GM18508 (cell line): ENCODE data around the gene CPTP.

ENCODE experiments used
- ATAC-seq: cut with Tn5 transposase; IDR thresholded peaks from one replicate; pipeline ENCODE4 v1.9.1; 2021; ENCODE audit warnings: moderate number of reproducible peaks; ENCODE audit not compliant: insufficient read depth, unreplicated experiment

CPTP gene

DNA sequence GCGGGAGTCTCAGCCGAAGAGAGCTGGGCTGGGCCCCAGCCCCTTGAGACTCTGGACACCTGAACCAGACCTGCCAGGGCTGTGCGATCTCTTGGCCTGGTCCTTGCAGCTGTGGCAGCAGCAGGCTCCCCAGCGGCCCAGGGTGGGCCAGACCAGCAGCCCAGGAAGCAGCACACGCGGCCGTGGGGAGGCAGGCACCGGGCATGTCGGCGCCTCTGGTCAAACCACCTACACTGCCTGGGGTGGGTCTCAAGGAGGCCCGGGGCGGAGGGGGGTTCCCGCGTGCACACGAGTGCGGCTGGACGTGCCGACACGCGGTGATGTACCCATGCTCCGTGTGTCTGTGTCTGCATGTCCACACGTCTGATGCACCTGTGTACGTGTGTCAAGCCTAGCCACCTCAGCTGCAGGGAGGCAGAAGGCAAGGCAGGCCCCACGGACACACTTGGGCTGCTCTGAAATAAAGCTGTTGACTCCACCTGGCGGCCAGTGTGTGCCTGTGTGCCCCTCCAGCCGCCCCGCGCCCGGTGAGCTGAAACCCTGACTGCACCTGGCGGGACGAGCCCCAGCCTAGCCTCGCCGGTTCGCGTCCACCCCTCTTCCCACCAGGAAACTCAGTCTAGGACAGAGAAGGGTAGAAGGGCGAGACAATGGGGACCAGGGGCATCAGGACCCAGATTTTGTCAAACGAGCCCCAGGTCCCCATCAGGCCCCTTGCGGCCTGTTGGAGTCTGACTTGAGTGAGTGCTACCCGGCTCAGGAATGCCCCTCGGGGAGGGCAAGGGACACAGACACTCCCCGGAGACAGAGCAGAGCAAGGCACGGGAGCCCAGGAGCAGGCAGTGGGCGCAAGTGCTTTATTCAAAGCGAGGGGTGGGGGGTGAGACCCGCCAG is 32.8 kb upstream of the CPTP start:
- no peak for ATAC-seq

DNA sequence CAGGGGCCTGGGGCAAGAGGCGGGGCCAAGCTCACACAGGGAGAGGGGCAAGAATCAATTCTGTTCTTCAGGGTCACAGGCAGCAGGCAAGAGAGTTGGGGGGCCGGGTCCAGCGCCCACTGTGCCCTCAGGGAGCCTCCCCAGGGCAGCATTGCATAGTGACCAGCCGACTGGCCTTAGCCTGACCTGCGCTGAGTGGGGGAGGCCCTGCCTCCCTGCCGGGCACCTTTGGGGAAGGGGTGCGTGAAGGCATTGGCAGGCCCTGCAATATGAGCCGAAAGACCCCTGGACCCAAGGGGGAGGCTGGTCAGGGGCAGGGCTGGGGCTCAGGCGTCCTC is 32.2 kb upstream of the CPTP start:
- ATAC-seq = no peak

DNA sequence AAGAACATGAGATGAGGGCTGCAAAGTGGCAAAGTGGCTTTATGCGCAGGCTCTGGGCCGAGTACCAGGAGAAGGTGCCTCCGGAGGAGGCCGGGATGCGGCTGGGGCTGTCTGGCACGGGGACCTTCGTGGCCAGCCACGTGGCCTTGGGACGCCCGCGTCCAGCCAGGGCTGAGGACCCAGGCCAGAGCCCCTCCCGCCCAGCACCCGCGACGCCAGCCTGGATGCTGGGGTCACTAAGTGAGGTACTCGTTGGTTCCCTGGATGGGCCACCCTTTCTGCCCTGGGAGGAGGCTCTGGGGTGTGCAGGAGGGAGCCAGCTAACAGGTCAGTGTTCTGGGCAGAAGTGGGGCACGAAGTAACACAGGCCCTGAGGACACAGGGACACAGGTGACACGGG is 31.8 kb upstream of the CPTP start:
- no peak for ATAC-seq

DNA sequence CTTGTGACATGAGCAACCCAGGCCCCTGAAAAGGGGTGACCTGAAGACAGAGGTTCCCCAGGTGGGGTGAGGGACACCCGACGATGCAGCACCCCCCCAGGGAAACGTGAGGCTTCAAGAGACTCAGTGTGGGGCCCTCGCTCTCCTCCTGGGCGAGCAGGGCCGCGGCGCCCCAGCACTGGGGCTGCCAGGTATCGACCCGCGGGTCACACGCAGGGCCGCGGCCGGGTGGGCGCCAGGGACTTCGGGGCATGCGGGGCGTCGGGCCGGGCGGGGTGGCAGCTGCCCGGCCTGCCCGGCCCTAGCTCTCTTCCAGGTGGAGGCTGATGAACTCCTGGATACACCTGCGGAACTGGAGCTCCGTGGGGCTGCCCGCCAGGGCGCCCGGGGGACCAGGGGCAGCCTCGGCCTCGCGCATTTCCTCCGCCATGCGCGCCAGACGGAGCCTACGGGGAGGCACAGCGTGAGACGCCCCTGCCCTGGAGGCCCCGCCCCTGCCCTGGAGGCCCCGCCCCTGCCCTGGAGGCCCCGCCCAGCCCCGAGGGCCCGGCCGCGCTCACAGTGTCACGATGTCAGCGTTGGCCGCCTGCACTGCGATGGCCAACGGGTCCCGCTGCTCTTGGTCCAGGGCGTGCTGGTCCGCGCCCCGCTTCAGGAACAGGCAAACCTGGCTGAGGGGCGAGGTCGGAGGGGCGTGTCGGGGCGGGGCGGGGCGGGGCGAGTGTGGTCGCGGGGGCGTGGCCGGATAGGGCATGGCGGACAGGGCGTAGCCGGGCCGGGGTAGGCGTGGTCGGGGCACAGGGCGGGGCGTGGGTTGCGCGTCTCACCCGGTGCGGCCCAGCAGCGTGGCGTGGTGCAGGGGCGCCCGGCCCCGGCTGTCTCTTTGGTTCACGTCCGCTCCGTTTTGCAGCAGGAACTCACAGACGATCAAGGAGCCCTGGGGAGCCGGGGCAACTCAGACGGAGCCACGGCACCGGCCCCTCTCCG is 31.0 kb upstream of the CPTP start:
- no peak for ATAC-seq

DNA sequence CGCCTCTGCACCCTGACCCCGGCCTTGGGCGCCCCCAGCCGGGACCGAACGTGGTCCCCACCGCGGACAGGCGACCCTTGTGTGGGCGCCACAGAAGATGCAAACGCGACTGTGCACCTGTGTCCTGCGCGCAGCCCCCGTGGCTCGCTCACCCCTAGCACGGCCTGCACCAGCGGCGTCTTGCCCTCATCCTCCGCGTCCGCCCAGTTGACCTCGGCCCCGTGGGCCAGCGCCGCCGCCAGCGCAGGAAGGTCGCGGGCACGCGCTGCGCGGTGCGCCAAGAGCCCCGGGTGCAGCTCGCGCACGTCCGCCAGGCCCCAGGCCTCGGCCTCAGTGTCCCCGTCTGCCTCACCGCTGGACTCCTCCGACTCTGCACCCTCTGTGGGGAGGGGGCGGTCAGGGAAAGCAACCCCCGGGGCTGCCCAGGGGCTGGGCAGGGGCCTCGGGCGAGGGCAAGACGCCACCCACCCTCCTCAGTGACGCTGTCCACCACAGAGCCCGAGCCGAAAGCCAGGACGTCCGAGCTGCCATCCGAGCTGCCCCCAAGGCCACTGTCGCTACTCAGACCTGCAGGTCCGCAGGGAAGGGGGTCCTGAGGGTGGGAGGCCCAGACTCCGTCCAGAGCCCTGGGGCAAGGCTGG is 30.2 kb upstream of the CPTP start:
- ATAC-seq = no peak

DNA sequence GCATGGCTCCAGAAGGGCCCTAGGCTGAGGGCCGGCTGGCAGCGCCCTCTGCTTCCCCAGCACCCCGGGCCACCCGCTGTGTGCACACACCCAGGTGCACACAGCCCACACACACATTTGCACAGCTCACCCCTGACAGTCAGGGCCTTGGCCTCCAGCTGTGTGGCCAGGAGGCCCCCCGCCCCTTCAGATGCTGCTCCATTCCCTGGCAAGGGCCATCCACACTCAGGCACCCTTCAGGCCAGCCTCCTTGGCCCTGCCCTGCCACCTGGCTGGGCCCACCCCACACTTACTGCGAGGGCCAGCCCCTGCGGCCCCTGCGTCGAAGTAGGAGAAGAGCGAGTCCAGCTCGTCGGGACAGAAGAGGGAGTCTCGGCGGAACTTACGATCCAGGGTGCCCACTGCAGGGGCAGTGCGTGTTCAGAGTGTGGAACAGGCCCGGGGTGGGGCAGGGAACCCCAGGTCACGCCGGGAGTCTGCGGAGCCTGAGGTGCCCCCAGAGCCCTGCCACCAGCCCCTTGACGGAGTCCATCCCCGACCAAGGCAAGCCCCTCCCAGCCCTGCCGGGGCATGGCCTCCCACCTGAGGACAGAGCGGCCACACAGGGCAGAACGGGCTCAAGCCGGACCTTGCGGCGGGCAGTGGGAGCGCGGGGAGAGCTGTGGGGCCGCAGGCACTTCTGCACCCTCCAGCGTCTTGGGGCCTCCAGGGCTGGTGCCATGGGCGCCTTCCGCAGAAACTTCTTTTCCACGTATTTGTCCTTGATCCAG is 29.3 kb upstream of the CPTP start:
- ATAC-seq = no peak

DNA sequence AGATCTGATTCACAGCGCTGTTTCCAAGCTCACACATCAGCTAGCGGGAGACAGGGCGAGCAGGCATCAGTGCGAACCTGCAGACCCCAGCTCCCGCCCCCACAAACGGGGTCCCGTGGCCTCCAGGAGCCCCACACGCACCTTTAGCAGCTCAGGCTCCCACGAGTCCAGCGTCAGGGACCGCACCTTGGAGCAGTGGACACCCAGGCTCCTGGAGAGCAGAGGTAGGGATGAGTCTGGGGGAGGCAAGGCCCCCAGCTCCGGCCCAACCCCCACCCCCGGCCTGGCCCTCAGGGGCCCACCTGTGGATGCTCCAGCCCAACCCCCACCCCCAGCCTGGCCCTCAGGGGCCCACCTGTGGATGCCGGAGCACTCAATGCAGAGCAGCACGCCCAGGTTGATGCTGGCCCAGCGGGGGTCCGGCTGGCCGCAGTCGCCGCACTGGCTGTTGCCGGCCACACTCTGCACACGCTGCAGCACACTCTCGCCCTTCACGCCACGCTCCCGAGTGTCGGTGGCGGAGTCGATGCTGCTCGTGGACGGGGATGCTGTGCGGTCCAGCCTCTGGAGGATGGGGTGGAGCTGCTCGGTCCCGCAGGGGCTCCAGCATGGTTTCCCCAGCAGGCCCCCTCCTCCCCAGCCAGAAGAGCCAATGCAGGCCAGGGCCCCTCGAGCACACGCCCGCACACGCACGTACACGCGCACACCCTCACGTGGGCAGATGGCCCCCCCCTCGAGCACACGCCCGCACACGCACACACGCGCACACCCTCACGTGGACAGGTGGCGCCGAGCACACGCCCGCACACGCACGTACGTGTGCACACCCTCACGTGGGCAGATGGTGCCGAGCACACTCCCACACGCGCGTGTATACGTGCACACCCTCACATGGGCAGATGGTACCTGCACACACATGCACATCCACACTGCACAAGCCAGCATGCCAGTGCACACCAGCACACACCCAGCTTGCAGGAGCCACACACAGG is 28.2 kb upstream of the CPTP start:
- ATAC-seq = no peak

DNA sequence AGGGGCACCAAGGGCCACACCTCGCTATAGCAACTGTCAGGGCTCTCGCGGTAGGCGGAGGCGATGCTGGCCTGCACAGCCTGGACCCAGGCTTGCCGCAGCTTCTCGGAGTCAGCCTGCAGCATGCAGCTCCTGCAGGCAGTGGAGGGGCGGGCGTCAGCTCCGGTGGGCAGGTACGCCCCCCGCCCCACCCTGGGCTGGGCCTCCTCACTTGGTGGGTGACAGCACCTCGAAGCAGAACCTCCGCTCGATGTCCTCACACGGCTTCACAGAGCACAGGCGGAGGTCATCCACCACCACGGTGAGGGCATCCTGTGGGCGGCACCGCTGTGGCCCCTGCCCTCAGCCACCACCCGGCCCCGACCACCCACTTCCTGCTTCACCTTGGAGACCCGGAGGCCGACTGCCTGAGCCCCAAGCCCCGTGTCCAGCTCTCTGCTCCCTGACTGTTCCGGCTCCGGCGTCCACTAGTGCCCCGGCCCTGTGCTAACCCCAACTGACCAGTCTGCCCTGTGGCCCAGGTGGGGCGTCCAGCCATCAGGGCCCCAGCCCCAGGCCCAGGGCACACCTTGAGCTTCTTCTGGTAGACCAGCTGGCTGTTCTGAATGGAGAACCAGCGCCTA is 26.7 kb upstream of the CPTP start:
- ATAC-seq = no peak

DNA sequence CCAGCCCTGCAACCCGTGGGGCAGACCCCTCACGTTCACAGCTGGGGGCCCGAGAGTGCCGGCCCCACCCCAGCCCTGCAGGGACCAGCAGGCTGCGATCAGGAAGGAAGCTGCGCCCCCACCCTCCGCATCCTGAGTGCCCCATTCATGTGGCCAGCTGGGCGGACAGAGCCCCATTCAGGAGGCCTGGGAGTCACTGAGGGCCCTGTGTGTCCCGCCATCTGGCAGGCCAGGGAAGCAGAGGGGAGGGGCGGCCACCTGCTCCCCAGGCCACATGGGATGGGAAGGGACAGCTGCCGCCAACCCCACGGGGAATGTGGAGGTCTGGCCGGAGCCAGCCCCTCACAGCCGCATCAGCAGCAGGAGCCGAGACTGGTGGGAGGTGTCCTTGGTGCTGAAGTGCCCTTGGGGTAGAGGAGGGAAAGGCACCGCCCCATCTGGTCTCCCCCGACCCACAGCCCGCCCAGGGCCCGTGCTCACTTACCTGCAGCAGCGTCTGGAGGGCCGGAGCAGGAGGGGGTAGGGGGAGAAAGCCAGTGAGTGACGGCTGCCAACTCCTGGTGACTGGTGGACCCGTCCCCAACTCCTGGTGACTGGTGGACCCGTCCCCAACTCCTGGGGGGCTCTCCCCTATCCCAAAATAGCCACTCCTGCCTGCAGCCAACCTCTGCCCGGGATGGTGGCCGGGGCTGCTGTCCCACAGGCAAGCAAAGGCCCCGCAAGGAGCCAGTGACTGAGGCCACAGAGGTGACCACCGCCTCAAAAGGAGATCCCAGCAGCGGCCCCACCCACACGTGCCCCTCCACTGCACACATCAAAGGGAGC is 25.5 kb upstream of the CPTP start:
- ATAC-seq = no peak

DNA sequence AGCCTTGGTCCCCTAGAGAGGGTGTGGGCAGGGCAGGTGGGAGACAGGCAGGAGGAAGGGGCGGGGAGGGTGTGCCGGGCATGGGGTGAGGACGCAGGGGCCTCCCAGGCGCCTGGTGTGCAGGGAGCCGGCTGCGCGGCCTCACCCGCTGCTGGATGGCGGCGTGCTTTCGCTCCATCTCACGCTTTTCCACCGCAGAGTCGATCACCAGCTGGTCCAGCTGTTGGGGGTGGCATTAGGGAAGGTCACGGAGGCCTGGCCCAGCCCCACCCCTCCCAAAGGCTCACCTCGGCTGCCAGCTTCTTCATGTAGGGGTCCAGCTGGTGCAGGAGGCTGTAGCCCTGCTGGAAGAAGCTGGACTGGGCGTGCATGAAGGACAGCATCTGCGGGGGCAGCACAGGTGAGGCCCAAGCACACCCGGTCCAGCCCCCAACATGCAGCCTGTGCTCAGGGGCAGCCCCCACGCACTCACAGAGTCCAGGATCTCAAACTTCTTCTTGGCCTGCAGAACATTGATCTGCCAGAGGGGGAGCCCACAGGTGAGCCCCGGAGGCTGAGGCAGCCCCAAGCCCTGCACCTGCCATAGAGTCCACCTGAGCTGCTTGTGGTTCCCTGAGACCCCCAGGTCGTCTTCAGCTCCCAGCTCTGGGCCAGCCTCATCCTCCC is 24.8 kb upstream of the CPTP start:
- ATAC-seq = no peak

DNA sequence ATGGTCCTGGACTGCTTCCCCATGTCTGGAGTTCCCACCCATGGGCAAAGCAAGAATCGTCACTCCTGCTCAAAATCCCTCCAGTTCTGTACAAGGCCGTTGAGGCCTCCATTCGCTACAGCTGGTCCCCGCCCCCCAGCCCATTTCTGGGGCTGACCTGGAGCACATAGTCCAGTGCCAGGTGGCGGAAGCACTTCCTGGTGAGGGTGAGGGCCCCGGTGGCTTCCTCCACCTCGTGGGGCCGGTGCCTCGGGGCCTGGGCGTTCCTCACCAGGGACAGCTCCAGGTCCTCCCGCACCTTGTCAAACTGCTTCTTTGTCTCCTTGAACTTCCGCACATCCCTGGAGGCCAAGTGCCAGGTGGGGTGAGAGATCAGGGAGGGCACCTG is 24.3 kb upstream of the CPTP start:
- no peak for ATAC-seq

DNA sequence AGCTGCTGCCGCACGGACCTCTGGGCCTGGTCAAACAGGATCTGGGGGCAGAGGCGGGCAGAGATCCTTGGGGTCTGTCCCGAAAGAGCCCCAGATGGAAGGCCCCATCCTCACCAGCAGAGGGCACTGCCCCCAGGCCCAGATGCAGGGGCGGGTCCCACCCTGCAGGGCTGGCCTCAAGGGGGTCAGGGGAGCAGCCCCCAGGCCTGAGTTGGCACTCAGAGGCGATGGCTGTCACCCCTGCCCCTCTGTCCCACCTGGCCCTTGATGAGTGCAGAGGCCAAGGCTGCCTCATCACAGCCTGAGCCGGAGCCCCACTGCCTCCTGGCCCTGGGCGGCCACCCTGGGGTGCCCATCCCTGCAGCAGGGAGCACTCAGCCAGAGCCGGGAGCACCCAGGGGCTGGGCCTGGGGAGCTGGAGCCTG is 22.6 kb upstream of the CPTP start:
- ATAC-seq = no peak

DNA sequence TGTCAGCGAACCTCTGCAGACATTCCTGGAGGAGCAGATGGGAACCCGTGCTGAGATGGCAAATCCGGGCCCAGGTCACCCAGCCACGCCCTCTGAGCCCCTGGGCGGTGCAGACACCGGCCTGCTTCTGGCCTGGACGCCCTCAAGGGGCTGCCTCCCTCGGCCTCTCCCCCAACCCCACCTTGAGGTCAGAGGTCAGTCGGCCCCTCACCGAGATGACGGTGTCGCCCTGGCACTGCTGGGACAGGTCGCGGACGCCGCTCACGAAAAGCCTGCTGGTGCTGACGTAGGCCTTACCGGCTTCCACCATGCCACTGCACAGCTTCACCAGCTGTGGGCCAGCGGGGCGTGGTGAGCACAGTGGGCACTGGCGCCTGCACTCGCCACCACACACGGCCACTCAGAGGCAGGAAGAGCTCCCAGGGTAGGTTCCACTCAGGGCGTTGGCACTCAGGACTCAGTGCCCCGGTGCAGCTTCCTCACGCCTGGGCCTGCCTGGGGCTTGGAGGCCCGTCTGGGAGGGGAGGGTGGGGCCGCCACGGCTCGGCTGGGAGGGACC is 21.6 kb upstream of the CPTP start:
- no peak for ATAC-seq

DNA sequence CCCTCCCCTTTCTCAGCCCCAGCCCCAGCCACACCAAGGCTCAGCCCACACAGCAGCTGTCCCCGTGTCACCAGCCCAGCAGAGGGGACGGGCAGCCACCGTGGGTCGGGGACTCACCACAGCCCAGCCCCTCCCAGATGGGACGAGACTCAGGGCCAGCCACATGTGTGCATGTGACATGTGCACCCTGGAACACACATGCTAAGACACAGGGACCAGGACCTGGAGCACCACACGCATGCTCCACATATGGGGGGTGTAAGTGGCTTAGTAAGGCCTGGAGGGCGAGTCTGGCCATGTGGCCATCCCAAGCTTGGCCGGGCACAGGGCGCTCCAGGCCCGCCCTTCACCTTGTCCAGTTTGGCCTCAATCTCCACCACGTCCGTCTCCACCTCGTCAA is 20.9 kb upstream of the CPTP start:
- ATAC-seq = no peak

DNA sequence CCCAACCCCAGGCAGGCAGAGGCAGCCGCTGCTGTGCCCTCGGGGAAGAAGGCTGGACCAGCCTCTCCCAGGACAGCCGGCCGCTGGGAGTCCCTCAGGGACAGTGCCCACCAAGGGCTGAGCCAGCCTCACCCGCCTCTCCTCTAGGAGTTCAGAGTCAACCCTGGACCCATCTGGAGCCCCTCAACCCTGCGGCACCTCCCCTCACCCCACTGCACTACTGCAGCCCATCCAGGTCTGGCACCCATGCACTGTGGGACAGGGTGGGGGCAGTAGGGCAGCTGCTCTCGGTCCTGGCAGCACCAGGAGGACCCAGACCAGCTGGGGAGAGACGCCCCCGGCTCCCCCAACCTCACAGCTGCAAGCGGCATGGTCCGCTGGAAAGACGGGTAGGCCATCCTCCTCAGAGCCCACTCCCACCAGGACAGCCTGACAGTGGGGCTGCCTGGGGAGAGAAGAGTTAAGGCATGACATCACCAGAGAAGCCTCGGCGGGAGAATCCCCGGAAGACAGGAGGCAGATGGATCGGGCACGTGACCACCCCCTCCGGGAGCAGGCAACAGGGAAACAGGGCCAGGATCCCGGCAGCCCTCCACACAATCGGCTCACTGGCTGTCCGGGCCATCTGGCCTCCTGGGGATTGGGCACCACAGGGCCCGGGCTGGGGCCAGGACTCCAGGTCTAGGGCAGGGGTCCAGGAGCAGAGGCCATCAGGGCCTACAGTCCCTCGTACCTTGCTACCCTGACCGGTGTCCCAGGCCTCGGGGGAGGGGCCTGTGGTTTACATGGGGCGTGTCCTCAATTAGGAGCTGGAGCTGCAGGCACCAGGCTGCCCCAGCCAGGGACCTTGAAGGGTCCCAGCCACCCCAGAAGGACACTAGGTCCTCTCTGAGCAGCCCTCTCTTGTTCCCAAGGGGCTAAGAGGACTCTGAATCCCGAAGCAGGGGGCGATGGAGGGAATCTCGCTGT is 20.0 kb upstream of the CPTP start:
- no peak for ATAC-seq
